Hepatocyte (in vitro differentiated cells): ENCODE measurements around the gene C12orf43.

Source experiments
- EZH2 ChIP-seq: fragments of 200-600 bp; sonication (generic); IDR thresholded peaks from 2 replicates; pipeline ENCODE4 v1.6.1; 2016; ENCODE audit warnings: antibody characterized with exemption, mild to moderate bottlenecking, borderline replicate concordance
- TF ChIP-seq, protein P1 (sequence below): fragments of 200-600 bp; sonication (generic); IDR thresholded peaks from 2 replicates; pipeline ENCODE4 v1.5.1; 2016; ENCODE audit warnings: antibody characterized with exemption, mild to moderate bottlenecking; ENCODE audit not compliant: poor library complexity

GRCh38 chr12:121048442-121048841, 32.2 kb upstream of the C12orf43 start:
- TF ChIP-seq, protein P1, sequence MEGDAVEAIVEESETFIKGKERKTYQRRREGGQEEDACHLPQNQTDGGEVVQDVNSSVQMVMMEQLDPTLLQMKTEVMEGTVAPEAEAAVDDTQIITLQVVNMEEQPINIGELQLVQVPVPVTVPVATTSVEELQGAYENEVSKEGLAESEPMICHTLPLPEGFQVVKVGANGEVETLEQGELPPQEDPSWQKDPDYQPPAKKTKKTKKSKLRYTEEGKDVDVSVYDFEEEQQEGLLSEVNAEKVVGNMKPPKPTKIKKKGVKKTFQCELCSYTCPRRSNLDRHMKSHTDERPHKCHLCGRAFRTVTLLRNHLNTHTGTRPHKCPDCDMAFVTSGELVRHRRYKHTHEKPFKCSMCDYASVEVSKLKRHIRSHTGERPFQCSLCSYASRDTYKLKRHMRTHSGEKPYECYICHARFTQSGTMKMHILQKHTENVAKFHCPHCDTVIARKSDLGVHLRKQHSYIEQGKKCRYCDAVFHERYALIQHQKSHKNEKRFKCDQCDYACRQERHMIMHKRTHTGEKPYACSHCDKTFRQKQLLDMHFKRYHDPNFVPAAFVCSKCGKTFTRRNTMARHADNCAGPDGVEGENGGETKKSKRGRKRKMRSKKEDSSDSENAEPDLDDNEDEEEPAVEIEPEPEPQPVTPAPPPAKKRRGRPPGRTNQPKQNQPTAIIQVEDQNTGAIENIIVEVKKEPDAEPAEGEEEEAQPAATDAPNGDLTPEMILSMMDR, result no peak
- no peak for TF ChIP-seq EZH2
